Activated CD8-positive, alpha-beta memory T cell treated with anti-CD3 and anti-CD28 coated beads for 48 hours (primary cell): ENCODE results near the gene SNIP1.
"Not testable (repeated sequence)": the region's sequence is repeated elsewhere in the genome, so short reads cannot be mapped to it uniquely, and the experiment has no call there.

ENCODE experiments used
- DNase-seq, 3 experiments: peaks; one replicate each; pipeline ENCODE4 v3.0.0-alpha.2; 2020; ENCODE audit warnings: low read depth in 2 of 3, low spot score in 2 of 3

The SNIP1 gene

GRCh38 chr1:37513795-37514349, 40.2 kb downstream of the SNIP1 start:
- peak in 2 of 3 experiments; percentile 28 to 40 for DNase-seq

- no peak for DNase-seq
Measured at GRCh38 chr1:37509181-37509580, 44.9 kb downstream of the SNIP1 start.

GRCh38 chr1:37506740-37507139, 47.4 kb downstream of the SNIP1 start:
- DNase-seq = no peak

- not testable (repeated sequence) for DNase-seq
Measured at GRCh38 chr1:37502791-37503190, 51.3 kb downstream of the SNIP1 start.

GRCh38 chr1:37502104-37502503, 52.0 kb downstream of the SNIP1 start:
- no peak for DNase-seq

- DNase-seq = no peak
Measured at GRCh38 chr1:37501661-37502060, 52.4 kb downstream of the SNIP1 start.

- DNase-seq = no peak
Measured at GRCh38 chr1:37498872-37499617, 55.0 kb downstream of the SNIP1 start.

- no peak for DNase-seq
Measured at GRCh38 chr1:37497832-37498231, 56.3 kb downstream of the SNIP1 start.

GRCh38 chr1:37495875-37496274, 58.2 kb downstream of the SNIP1 start:
- no peak for DNase-seq

GRCh38 chr1:37493336-37494098, 60.6 kb downstream of the SNIP1 start:
- no peak for DNase-seq

GRCh38 chr1:37487619-37487984, 66.5 kb downstream of the SNIP1 start:
- DNase-seq = no peak

GRCh38 chr1:37486680-37487618, 67.1 kb downstream of the SNIP1 start:
- DNase-seq = peak in 2 of 3 experiments; percentile 68 to 79

GRCh38 chr1:37485902-37486679, 68.0 kb downstream of the SNIP1 start:
- no peak for DNase-seq
